Mesenchymal stem cell (in vitro differentiated cells and primary cell): ENCODE data around the gene CMTM4.
A peak's percentile ranks its signal among the peaks of the same experiment; 100 is the strongest.

Source experiments
- DNase-seq: peaks from one replicate; pipeline ENCODE4 v3.0.0-alpha.2; 2013
- H2AFZ ChIP-seq: one replicate; pipeline ENCODE4 v1.6.1; 2013; ENCODE audit warnings: low read depth, mild to moderate bottlenecking, control low read depth, inconsistent platforms, low read length, moderate library complexity
- H2AK5ac ChIP-seq: 2 replicates; pipeline ENCODE4 v1.6.1; 2013; ENCODE audit warnings: low read length, moderate library complexity, mild to moderate bottlenecking, inconsistent platforms; ENCODE audit not compliant: severe bottlenecking
- H2BK120ac ChIP-seq: one replicate; pipeline ENCODE4 v1.6.1; 2013; ENCODE audit warnings: low read depth, mild to moderate bottlenecking, inconsistent platforms, low read length, moderate library complexity
- H2BK12ac ChIP-seq, 2 experiments: one replicate each; pipeline ENCODE4 v1.6.1; 2013; ENCODE audit warnings: inconsistent platforms in 2 of 2, low read length in 2 of 2, mild to moderate bottlenecking in 2 of 2, moderate library complexity in 2 of 2, control low read depth in 1 of 2
- H2BK15ac ChIP-seq: one replicate; pipeline ENCODE4 v1.6.1; 2013; ENCODE audit warnings: mild to moderate bottlenecking, low read depth, inconsistent platforms; ENCODE audit not compliant: poor library complexity, severe bottlenecking
- H2BK5ac ChIP-seq: 2 replicates; pipeline ENCODE4 v1.6.1; 2013; ENCODE audit warnings: low read depth, mild to moderate bottlenecking, low read length, control low read depth, inconsistent platforms; ENCODE audit not compliant: poor library complexity, severe bottlenecking
- H3K14ac ChIP-seq, 2 experiments: one replicate each; pipeline ENCODE4 v1.6.1; 2013; ENCODE audit warnings: inconsistent platforms in 2 of 2, low read length in 2 of 2, control low read depth in 1 of 2, mild to moderate bottlenecking in 1 of 2, moderate library complexity in 1 of 2
- H3K18ac ChIP-seq, 2 experiments: one replicate each; pipeline ENCODE4 v1.6.1; 2013; ENCODE audit warnings: inconsistent platforms in 2 of 2, low read length in 2 of 2, control low read depth in 1 of 2, low read depth in 1 of 2, mild to moderate bottlenecking in 1 of 2
- H3K23ac ChIP-seq, 2 experiments: one replicate each; pipeline ENCODE4 v1.6.1; 2013; ENCODE audit warnings: inconsistent platforms in 2 of 2, low read length in 2 of 2, mild to moderate bottlenecking in 2 of 2, moderate library complexity in 2 of 2, control low read depth in 1 of 2
- H3K27ac ChIP-seq: 2 replicates; pipeline ENCODE4 v1.5.1; 2013; ENCODE audit warnings: mild to moderate bottlenecking, moderate library complexity, low read length, control low read depth, inconsistent platforms; ENCODE audit not compliant: poor library complexity, severe bottlenecking
- H3K27me3 ChIP-seq, 2 experiments: 2 replicates each; pipeline versions ENCODE4 v1.6.1 to v1.7.0; 2013; ENCODE audit warnings: low read length in 2 of 2, mild to moderate bottlenecking in 2 of 2, moderate library complexity in 2 of 2, control low read depth in 1 of 2, inconsistent platforms in 1 of 2; ENCODE audit not compliant: control insufficient read depth in 1 of 2, insufficient read depth in 1 of 2
- H3K36me3 ChIP-seq, 2 experiments: 2 replicates each; pipeline versions ENCODE4 v1.6.1 to v1.7.0; 2013; ENCODE audit warnings: low read length in 2 of 2, control low read depth in 1 of 2, inconsistent platforms in 1 of 2, low read depth in 1 of 2, mild to moderate bottlenecking in 1 of 2; ENCODE audit not compliant: insufficient read depth in 2 of 2, control insufficient read depth in 1 of 2
- H3K4ac ChIP-seq, 2 experiments: one replicate each; pipeline ENCODE4 v1.6.1; 2013; ENCODE audit warnings: inconsistent platforms in 2 of 2, low read length in 2 of 2, mild to moderate bottlenecking in 2 of 2, moderate library complexity in 2 of 2, control low read depth in 1 of 2, low read depth in 1 of 2
- H3K4me1 ChIP-seq: 2 replicates; pipeline ENCODE4 v1.6.1; 2013; ENCODE audit warnings: low read depth, low read length, control low read depth; ENCODE audit not compliant: control insufficient read depth, insufficient read depth
- H3K4me2 ChIP-seq: 2 replicates; pipeline ENCODE4 v1.6.1; 2013; ENCODE audit warnings: low read length, mild to moderate bottlenecking, inconsistent platforms; ENCODE audit not compliant: poor library complexity, severe bottlenecking
- H3K4me3 ChIP-seq, 2 experiments: 2 replicates each; pipeline versions ENCODE4 v1.5.1 to v1.7.0; 2013; ENCODE audit warnings: low read length in 2 of 2, mild to moderate bottlenecking in 2 of 2, control low read depth in 1 of 2, low read depth in 1 of 2; ENCODE audit not compliant: insufficient read depth in 1 of 2
- H3K79me1 ChIP-seq: replicated peaks from 2 replicates; pipeline ENCODE4 v1.6.1; 2013; ENCODE audit warnings: mild to moderate bottlenecking, control low read depth, low read length, inconsistent platforms; ENCODE audit not compliant: poor library complexity, severe bottlenecking
- H3K9ac ChIP-seq: 2 replicates; pipeline ENCODE4 v1.7.0; 2013; ENCODE audit warnings: mild to moderate bottlenecking, low read length, moderate library complexity
- H3K9me3 ChIP-seq: 2 replicates; pipeline ENCODE4 v1.7.0; 2013; ENCODE audit warnings: mild to moderate bottlenecking, low read length; ENCODE audit not compliant: control insufficient read depth
- H4K8ac ChIP-seq: one replicate; pipeline ENCODE4 v1.6.1; 2013; ENCODE audit warnings: inconsistent platforms, mild to moderate bottlenecking, low read length, moderate library complexity
- H4K91ac ChIP-seq: one replicate; pipeline ENCODE4 v1.6.1; 2013; ENCODE audit warnings: mild to moderate bottlenecking, low read length, inconsistent platforms
- WGBS: methylation state at CpG from one replicate; pipeline ENCODE4 v1.1.7; 2013; ENCODE audit warnings: mixed read lengths; 5-methylcytosine and 5-hydroxymethylcytosine counted together

The CMTM4 gene

DNA sequence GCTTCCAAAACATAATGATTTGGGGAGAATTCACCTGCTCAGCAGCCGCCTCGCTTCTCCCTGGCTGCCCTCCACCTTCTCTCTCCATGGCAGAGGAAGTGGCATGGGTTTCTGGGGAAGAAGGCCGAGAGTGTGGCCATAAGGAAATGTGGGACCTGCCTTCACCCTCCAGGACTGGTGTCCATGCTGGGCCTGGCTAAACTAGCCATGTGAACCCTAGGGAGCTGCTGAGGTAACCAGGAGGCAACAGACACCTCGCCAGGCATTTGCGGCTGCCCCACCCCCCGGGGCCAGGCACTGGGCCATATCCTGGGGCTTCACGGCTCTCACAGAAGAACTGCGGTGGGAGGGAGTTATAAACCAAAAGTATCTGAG lies 9.9 kb upstream of the CMTM4 start:
- Histone ChIP-seq H3K9ac (peak overlapping the region; percentile 5), H3K23ac (no peak overlapping the region), H4K8ac (no peak overlapping the region), H2AK5ac (no peak overlapping the region), H2BK15ac (no peak overlapping the region), H3K9me3 (peaks cover 1% of the 10 kb centered on the region), H3K27me3 (no peaks in the 10 kb centered on the region), H3K4ac (no peak overlapping the region), H3K4me1 (peaks cover 4% of the 10 kb centered on the region), H3K4me2 (no peak overlapping the region), H2AFZ (no peak overlapping the region), H4K91ac (no peak overlapping the region), H3K14ac (no peak overlapping the region), H3K18ac (no peak overlapping the region), H3K4me3 (no peak overlapping the region), H2BK5ac (no peak overlapping the region), H2BK120ac (no peak overlapping the region), H3K27ac (no peak overlapping the region), H3K36me3 (no peaks in the 10 kb centered on the region), H3K79me1 (no peaks in the 10 kb centered on the region), H2BK12ac (peak overlapping the region in 1 of 2 experiments; percentile 49)
- WGBS, result 87% methylated on average over 6 of the region's 8 CpGs
- no peak for DNase-seq

DNA sequence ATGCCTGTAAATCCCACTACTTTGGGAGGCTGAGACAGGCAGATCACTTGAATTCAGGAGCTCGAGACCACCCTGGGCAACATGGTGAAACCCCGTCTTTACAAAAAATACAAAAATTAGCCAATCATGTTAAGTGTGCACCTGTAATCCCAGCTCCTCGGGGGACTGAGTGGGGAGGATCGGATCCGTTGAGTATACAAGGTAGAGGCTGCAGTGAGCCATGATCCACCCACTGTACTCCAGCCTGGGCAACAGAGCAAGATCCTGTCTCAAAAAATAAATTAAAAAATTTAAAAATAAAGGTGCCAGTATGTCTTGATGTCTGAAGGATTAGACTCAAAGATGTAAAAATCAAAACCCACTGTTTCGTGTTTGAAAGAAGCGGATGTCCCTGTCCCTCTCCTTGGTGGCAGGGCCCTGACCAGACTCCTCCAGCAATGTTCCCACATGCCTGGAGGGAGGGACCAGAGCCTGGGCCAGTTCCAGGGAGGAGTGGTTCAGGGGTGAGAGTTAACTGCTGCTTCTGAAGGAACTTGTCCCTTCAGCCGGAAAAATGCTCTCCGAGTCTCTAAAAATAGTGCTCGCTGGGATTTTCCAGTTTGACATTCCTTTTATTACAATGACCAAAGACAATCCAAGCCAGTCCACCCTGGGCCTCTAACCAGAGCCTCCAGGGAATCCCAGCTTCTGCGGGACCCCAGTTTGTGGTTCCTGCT lies 9.4 kb upstream of the CMTM4 start:
- Histone ChIP-seq H3K4ac (no peak overlapping the region), H2BK5ac (no peak overlapping the region), H3K4me2 (no peak overlapping the region), H3K36me3 (no peaks in the 10 kb centered on the region), H2AK5ac (no peak overlapping the region), H3K9ac (peak overlapping the region; percentile 5), H3K79me1 (no peaks in the 10 kb centered on the region), H2BK12ac (no peak overlapping the region), H4K91ac (no peak overlapping the region), H2BK120ac (no peak overlapping the region), H3K27me3 (no peaks in the 10 kb centered on the region), H3K9me3 (no peaks in the 10 kb centered on the region), H2AFZ (no peak overlapping the region), H3K14ac (no peak overlapping the region), H2BK15ac (no peak overlapping the region), H3K27ac (no peak overlapping the region), H3K4me1 (peaks cover 4% of the 10 kb centered on the region), H4K8ac (no peak overlapping the region), H3K23ac (no peak overlapping the region), H3K18ac (no peak overlapping the region), H3K4me3 (no peak overlapping the region)
- WGBS, result 83% methylated on average over 11 of the region's 11 CpGs
- peak; percentile 66 for DNase-seq

DNA sequence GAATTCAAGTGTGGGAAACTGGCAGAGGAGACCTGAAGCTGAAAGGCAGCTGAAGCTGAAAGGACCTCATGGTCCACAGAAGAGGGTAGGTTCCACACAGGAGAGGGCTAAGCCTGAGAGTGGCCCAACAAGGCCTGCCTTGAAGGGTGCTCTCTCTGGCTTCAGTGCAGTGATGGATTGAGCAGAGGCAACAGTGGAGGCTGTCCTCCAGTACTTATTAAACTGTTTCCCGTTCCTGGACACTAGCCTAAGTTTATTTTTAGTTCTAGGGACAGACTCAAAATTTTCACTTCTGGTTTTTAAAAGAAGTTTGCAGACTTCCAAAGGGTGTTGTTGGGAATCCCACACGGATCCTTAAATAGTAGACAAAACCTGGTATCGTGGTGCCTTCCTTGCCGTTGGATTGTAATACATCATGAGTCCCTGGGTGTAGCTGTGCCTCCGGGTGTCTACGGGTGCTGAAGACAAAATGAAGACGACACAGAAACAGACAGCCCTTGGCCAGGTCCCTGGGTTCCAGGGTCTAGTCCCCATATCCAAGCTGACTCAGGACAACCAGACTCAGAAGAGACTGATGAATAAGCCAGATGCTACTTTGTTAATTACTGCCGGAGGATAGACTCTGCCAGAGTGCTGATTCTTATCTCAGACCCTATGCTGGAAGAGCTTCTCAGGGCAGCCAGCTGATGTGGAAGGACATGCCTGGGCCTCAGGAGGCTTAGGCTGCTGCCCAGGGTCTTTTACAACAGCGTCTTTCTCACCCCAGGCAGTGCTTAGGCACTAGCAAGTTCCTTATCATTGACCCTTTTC lies 7.1 kb upstream of the CMTM4 start:
- no peaks in the 10 kb centered on the region for H3K79me1 ChIP-seq
- WGBS, result 74% methylated on average over 8 of the region's 9 CpGs
- peaks cover 4% of the 10 kb centered on the region for H3K4me1 ChIP-seq
- H4K8ac ChIP-seq, result no peak overlapping the region
- no peak overlapping the region for H2BK5ac ChIP-seq
- peak; percentile 33 for DNase-seq
- no peak overlapping the region for H2BK120ac ChIP-seq
- no peak overlapping the region for H4K91ac ChIP-seq
- no peaks in the 10 kb centered on the region for H3K27me3 ChIP-seq
- H2AFZ ChIP-seq, result no peak overlapping the region
- H3K4ac ChIP-seq, result no peak overlapping the region
- peak overlapping the region in 1 of 2 experiments; percentile 55 for H3K4me3 ChIP-seq
- H3K9me3 ChIP-seq, result no peaks in the 10 kb centered on the region
- no peak overlapping the region for H3K18ac ChIP-seq
- no peak overlapping the region for H3K27ac ChIP-seq
- no peak overlapping the region for H2BK12ac ChIP-seq
- no peak overlapping the region for H3K23ac ChIP-seq
- peak overlapping the region in 1 of 2 experiments; percentile 4 for H3K14ac ChIP-seq
- H3K36me3 ChIP-seq, result no peaks in the 10 kb centered on the region
- no peak overlapping the region for H2AK5ac ChIP-seq
- H3K4me2 ChIP-seq, result no peak overlapping the region
- H3K9ac ChIP-seq, result no peak overlapping the region
- H2BK15ac ChIP-seq, result no peak overlapping the region

DNA sequence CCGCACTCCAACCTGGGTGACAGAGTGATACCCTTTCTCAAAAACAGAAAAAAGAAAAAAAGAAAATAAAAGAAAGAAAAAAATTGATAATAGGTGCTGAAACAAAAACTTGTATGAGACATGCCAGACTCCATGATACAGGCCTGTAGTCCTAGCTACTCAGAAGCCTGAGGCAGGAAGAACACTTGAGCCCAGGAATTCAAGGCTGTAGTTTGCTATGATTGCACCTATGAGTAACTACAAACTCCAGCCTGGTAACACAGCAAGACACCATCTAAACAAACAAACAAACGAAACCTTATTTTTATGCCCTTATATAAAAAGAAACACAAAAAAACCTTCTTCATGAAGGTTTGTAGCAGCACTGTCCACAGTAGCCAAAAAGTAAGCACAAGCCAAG lies 5.0 kb upstream of the CMTM4 start:
- H3K79me1 ChIP-seq, result no peaks in the 10 kb centered on the region
- H3K4me3 ChIP-seq, result no peak overlapping the region
- H2AK5ac ChIP-seq, result no peak overlapping the region
- no peak overlapping the region for H3K23ac ChIP-seq
- H3K14ac ChIP-seq, result no peak overlapping the region
- H3K27ac ChIP-seq, result no peak overlapping the region
- H4K91ac ChIP-seq, result no peak overlapping the region
- H2AFZ ChIP-seq, result no peak overlapping the region
- H3K9ac ChIP-seq, result no peak overlapping the region
- no peak overlapping the region for H3K4me2 ChIP-seq
- no peaks in the 10 kb centered on the region for H3K36me3 ChIP-seq
- H2BK120ac ChIP-seq, result no peak overlapping the region
- H3K4ac ChIP-seq, result no peak overlapping the region
- H3K27me3 ChIP-seq, result no peaks in the 10 kb centered on the region
- 81% methylated on average over 1 of the region's 2 CpGs for WGBS
- DNase-seq, result no peak
- no peaks in the 10 kb centered on the region for H3K9me3 ChIP-seq
- no peak overlapping the region for H2BK5ac ChIP-seq
- H2BK15ac ChIP-seq, result no peak overlapping the region
- H2BK12ac ChIP-seq, result no peak overlapping the region
- no peak overlapping the region for H3K18ac ChIP-seq
- H3K4me1 ChIP-seq, result peaks cover 5% of the 10 kb centered on the region
- H4K8ac ChIP-seq, result no peak overlapping the region
